Stimulated activated CD4-positive, alpha-beta T cell treated with anti-CD3 and anti-CD28 coated beads, Interleukin-1b, Interleukin-23, amount 100 ng/mL, for 48 hours (primary cell): ENCODE measurements around the gene PARP6.
A peak's percentile ranks its signal among the peaks of the same experiment; 100 is the strongest.

Experiments used
- DNase-seq: peaks from one replicate; pipeline ENCODE4 v3.0.0-alpha.2; 2020

PARP6 gene

GRCh38 chr15:72198356-72199204, 73.8 kb downstream of the PARP6 start:
- DNase-seq, result no peak

- DNase-seq, result peak; percentile 32
Observed at GRCh38 chr15:72197460-72198355, 74.6 kb downstream of the PARP6 start, which contains the start of gene GRAMD2A. Gene GRAMD2A (minus strand): TSS chr15:72197787.

GRCh38 chr15:72197041-72197459, 75.3 kb downstream of the PARP6 start:
- DNase-seq, result no peak

GRCh38 chr15:72196409-72197040, 75.8 kb downstream of the PARP6 start:
- DNase-seq, result no peak

GRCh38 chr15:72195101-72195511, 77.2 kb downstream of the PARP6 start:
- DNase-seq, result no peak

- no peak for DNase-seq
Observed at GRCh38 chr15:72193836-72194396, 78.4 kb downstream of the PARP6 start.

- DNase-seq, result no peak
Observed at GRCh38 chr15:72192416-72192815, 79.9 kb downstream of the PARP6 start.
